Uterus (tissue), 4 donors: ENCODE results near the gene WASF1. TPM values are rescaled to one million over a fixed set of nuclear protein-coding genes. Genes with fewer than 3 reads are reported as not detected.

Source experiments
- DNase-seq, 2 donors: peaks; one replicate each; pipeline ENCODE4 v3.0.0-alpha.2; 2019 to 2020
- H3K27ac ChIP-seq, 2 donors: fragments of 200-600 bp; sonication (generic); 1 replicate in 1 of 2; 2 replicates in 1 of 2; pipeline ENCODE4 v1.5.1; 2016 to 2018
- H3K27me3 ChIP-seq, 2 donors: fragments of 200-600 bp; sonication (generic); one replicate each; pipeline ENCODE4 v1.5.1; 2018 to 2019; ENCODE audit warnings: control low read depth in 1 of 2
- H3K36me3 ChIP-seq, 2 donors: fragments of 200-600 bp; sonication (generic); one replicate each; pipeline ENCODE4 v1.5.1; 2019; ENCODE audit warnings: control low read depth in 1 of 2
- H3K4me1 ChIP-seq, 2 donors: fragments of 200-600 bp; sonication (generic); one replicate each; pipeline ENCODE4 v1.5.1; 2018 to 2019; ENCODE audit warnings: control low read depth in 1 of 2
- H3K4me3 ChIP-seq, 2 donors: fragments of 200-600 bp; sonication (generic); 1 replicate in 1 of 2; 2 replicates in 1 of 2; pipeline ENCODE4 v1.5.1; 2018 to 2019; ENCODE audit warnings: mild to moderate bottlenecking in 1 of 2
- H3K9me3 ChIP-seq, 2 donors: fragments of 200-600 bp; sonication (generic); one replicate each; pipeline ENCODE4 v1.5.1; 2019; ENCODE audit warnings: control low read depth in 1 of 2
- CTCF ChIP-seq, 4 experiments: fragments of 200-600 bp in 2 of 4; fragments of 450-650 bp in 2 of 4; sonication (generic) in 2 of 4; IDR thresholded peaks; one replicate each; pipeline ENCODE4 v1.5.1; 2016 to 2019; ENCODE audit warnings: antibody characterized with exemption in 4 of 4, mild to moderate bottlenecking in 2 of 4, moderate library complexity in 1 of 4
- POLR2A ChIP-seq, 2 donors: fragments of 450-650 bp; IDR thresholded peaks; one replicate each; pipeline ENCODE4 v1.6.1; 2016; ENCODE audit warnings: antibody characterized with exemption in 2 of 2, mild to moderate bottlenecking in 1 of 2, moderate library complexity in 1 of 2
- intact Hi-C: fragments of 100-400 bp; cut with DNase I; formaldehyde crosslinking; loops from one replicate; pipeline ENCODE4 v1.15.1; 2023; ENCODE audit warnings: low total_unique reads
- total RNA-seq, 4 donors: library from RNA; depleted of rRNA in 3 of 4; stranded (reverse); fragments of >200 nt in 3 of 4; gene quantifications; one replicate each; pipeline versions ENCODE4 v1.1.0 to v1.2.4, GENCODE V29; 2014 to 2023
- donor health status: DM: yes; HTN: yes; CAD: no.

The WASF1 gene
- total RNA-seq, 4 donors from 2014 or later: 5.9 to 27.3 (median 17.2) TPM

- no peak for TF ChIP-seq POLR2A (IDR thresholded peaks at IDR 0.05)
- no peak for TF ChIP-seq CTCF (IDR thresholded peaks at IDR 0.05)
- DNase-seq: no peak
- H3K4me3 ChIP-seq: no peak overlapping the region
- no peaks in the 10 kb centered on the region for H3K36me3 ChIP-seq
- H3K9me3 ChIP-seq: no peaks in the 10 kb centered on the region
- no peak overlapping the region for H3K27ac ChIP-seq
- intact Hi-C loops: no loop called here
- no peaks in the 10 kb centered on the region for H3K4me1 ChIP-seq
- H3K27me3 ChIP-seq: no peaks in the 10 kb centered on the region
These were observed 111.5 kb downstream of the WASF1 start for GRCh38 chr6:110067837-110068591.

GRCh38 chr6:110064744-110065524 lies 114.5 kb downstream of the WASF1 start:
- no peak for DNase-seq
- TF ChIP-seq CTCF (IDR thresholded peaks at IDR 0.05) (no peak), POLR2A (IDR thresholded peaks at IDR 0.05) (no peak)
- H3K27ac ChIP-seq: no peak overlapping the region
- H3K27me3 ChIP-seq: no peaks in the 10 kb centered on the region
- no peaks in the 10 kb centered on the region for H3K36me3 ChIP-seq
- H3K4me1 ChIP-seq: no peaks in the 10 kb centered on the region
- H3K4me3 ChIP-seq: no peak overlapping the region
- intact Hi-C loops: no loop called here
- no peaks in the 10 kb centered on the region for H3K9me3 ChIP-seq

- H3K4me1 ChIP-seq: no peaks in the 10 kb centered on the region
- TF ChIP-seq CTCF (IDR thresholded peaks at IDR 0.05) (no peak), POLR2A (IDR thresholded peaks at IDR 0.05) (no peak)
- no peaks in the 10 kb centered on the region for H3K9me3 ChIP-seq
- DNase-seq: no peak
- H3K4me3 ChIP-seq: no peak overlapping the region
- H3K27ac ChIP-seq: no peak overlapping the region
- H3K27me3 ChIP-seq: no peaks in the 10 kb centered on the region
- H3K36me3 ChIP-seq: no peaks in the 10 kb centered on the region
- intact Hi-C loops: no loop called here
These were observed 115.7 kb downstream of the WASF1 start for GRCh38 chr6:110063594-110064263.

GRCh38 chr6:110055387-110055735 lies 124.1 kb downstream of the WASF1 start:
- intact Hi-C loops: no loop called here

More at GRCh38 chr6:110055387-110055735, 124.1 kb downstream of the WASF1 start:
- no peaks in the 10 kb centered on the region for H3K9me3 ChIP-seq
- H3K36me3 ChIP-seq: no peaks in the 10 kb centered on the region
- H3K4me3 ChIP-seq: no peak overlapping the region
- H3K27ac ChIP-seq: no peak overlapping the region
- TF ChIP-seq POLR2A (IDR thresholded peaks at IDR 0.05) (no peak), CTCF (IDR thresholded peaks at IDR 0.05) (no peak)
- no peaks in the 10 kb centered on the region for H3K4me1 ChIP-seq
- DNase-seq: no peak
- no peaks in the 10 kb centered on the region for H3K27me3 ChIP-seq
